MM.1S (cell line): ENCODE data around the gene ITK.

Source experiments
- DNase-seq: peaks from one replicate; pipeline ENCODE4 v3.0.0-alpha.2; 2015
- H2AFZ ChIP-seq: fragments of 300-600 bp; sonication (generic); 2 replicates; pipeline ENCODE4 v1.6.0; 2016; ENCODE audit warnings: antibody characterized with exemption, low read length
- H3F3A ChIP-seq: fragments of 300-600 bp; sonication (generic); 2 replicates; pipeline ENCODE4 v1.6.1; 2016; ENCODE audit warnings: mild to moderate bottlenecking, antibody characterized with exemption, low read length, moderate library complexity, mixed read lengths; ENCODE audit not compliant: insufficient read depth
- H3K27ac ChIP-seq: fragments of 300-600 bp; sonication (generic); 2 replicates; pipeline ENCODE4 v1.5.1; 2016; ENCODE audit warnings: mild to moderate bottlenecking, low read length
- H3K27me3 ChIP-seq: fragments of 300-600 bp; sonication (generic); replicated peaks from 2 replicates; pipeline ENCODE4 v1.6.0; 2016; ENCODE audit warnings: low read length; ENCODE audit not compliant: insufficient read depth
- H3K36me3 ChIP-seq: fragments of 300-600 bp; sonication (generic); replicated peaks from 2 replicates; pipeline ENCODE4 v1.6.1; 2016; ENCODE audit warnings: mild to moderate bottlenecking, low read length, mixed read lengths; ENCODE audit not compliant: insufficient read depth
- H3K4me1 ChIP-seq: fragments of 300-600 bp; sonication (generic); 2 replicates; pipeline ENCODE4 v1.6.1; 2016; ENCODE audit warnings: low read length, mixed read lengths
- H3K4me2 ChIP-seq: fragments of 300-600 bp; sonication (generic); 2 replicates; pipeline ENCODE4 v1.6.0; 2016; ENCODE audit warnings: low read depth, low read length
- H3K4me3 ChIP-seq: fragments of 300-600 bp; sonication (generic); 2 replicates; pipeline ENCODE4 v1.5.1; 2016; ENCODE audit warnings: low read length, mixed read lengths
- H3K79me2 ChIP-seq: fragments of 300-600 bp; sonication (generic); 2 replicates; pipeline ENCODE4 v1.6.1; 2016; ENCODE audit warnings: mixed run types, low read length, mixed read lengths
- H3K9ac ChIP-seq: fragments of 300-600 bp; sonication (generic); 2 replicates; pipeline ENCODE4 v1.6.1; 2016; ENCODE audit warnings: low read length, mixed read lengths
- H3K9me2 ChIP-seq: fragments of 300-600 bp; sonication (generic); replicated peaks from 2 replicates; pipeline ENCODE4 v1.6.1; 2016; ENCODE audit warnings: mild to moderate bottlenecking, low read length, mixed read lengths; ENCODE audit not compliant: insufficient read depth
- H3K9me3 ChIP-seq: fragments of 300-600 bp; sonication (generic); replicated peaks from 2 replicates; pipeline ENCODE4 v1.6.1; 2016; ENCODE audit warnings: mild to moderate bottlenecking, low read length, mixed read lengths; ENCODE audit not compliant: insufficient read depth
- H4K20me1 ChIP-seq: fragments of 300-600 bp; sonication (generic); 2 replicates; pipeline ENCODE4 v1.6.1; 2016; ENCODE audit warnings: mild to moderate bottlenecking, low read length, moderate library complexity, mixed read lengths; ENCODE audit not compliant: insufficient read depth
- CTCF ChIP-seq: fragments of 300-600 bp; sonication (generic); IDR thresholded peaks from 2 replicates; pipeline ENCODE4 v1.5.1; 2016; ENCODE audit warnings: antibody characterized with exemption, low read length, mixed read lengths
- EZH2 ChIP-seq: fragments of 300-600 bp; sonication (generic); optimal IDR thresholded peaks from 2 replicates; pipeline ENCODE3; 2017; ENCODE audit warnings: low read depth, mild to moderate bottlenecking, antibody characterized with exemption, low read length, mixed read lengths
- EZH2phosphoT487 ChIP-seq: fragments of 300-600 bp; sonication (generic); IDR thresholded peaks from 2 replicates; pipeline ENCODE4 v1.6.1; 2018; ENCODE audit warnings: antibody characterized with exemption, low read length

The ITK gene

GRCh38 chr5:157193699-157194424 is 13.2 kb downstream of the ITK start:
- Histone ChIP-seq H3K9me2 (no peaks in the 10 kb centered on the region), H3K4me2 (no peak overlapping the region), H3K27me3 (no peaks in the 10 kb centered on the region), H3K9me3 (no peaks in the 10 kb centered on the region), H3K79me2 (no peaks in the 10 kb centered on the region), H3K4me1 (peaks cover 18% of the 10 kb centered on the region), H4K20me1 (no peaks in the 10 kb centered on the region), H3K27ac (no peak overlapping the region), H3F3A (no peaks in the 10 kb centered on the region), H3K9ac (no peak overlapping the region), H3K4me3 (no peak overlapping the region), H3K36me3 (no peaks in the 10 kb centered on the region), H2AFZ (no peak overlapping the region)
- no peak for DNase-seq
- TF ChIP-seq EZH2phosphoT487, result no peak
- TF ChIP-seq EZH2, result no peak
- no peak for TF ChIP-seq CTCF

- no peak overlapping the region for H3K27ac ChIP-seq
- H3K4me3 ChIP-seq, result no peak overlapping the region
- no peaks in the 10 kb centered on the region for H3K36me3 ChIP-seq
- peaks cover 18% of the 10 kb centered on the region for H3K4me1 ChIP-seq
- H2AFZ ChIP-seq, result no peak overlapping the region
- no peaks in the 10 kb centered on the region for H3K79me2 ChIP-seq
- no peaks in the 10 kb centered on the region for H4K20me1 ChIP-seq
- H3K27me3 ChIP-seq, result no peaks in the 10 kb centered on the region
- no peak overlapping the region for H3K4me2 ChIP-seq
- DNase-seq, result peak; percentile 72
- no peak overlapping the region for H3K9ac ChIP-seq
- H3F3A ChIP-seq, result no peaks in the 10 kb centered on the region
- H3K9me3 ChIP-seq, result no peaks in the 10 kb centered on the region
- no peaks in the 10 kb centered on the region for H3K9me2 ChIP-seq
- TF ChIP-seq CTCF (no peak), EZH2phosphoT487 (no peak), EZH2 (no peak)
Observed at GRCh38 chr5:157196045-157196444, 15.4 kb downstream of the ITK start.

GRCh38 chr5:157197086-157197485 is 16.4 kb downstream of the ITK start:
- H3K27me3 ChIP-seq, result no peaks in the 10 kb centered on the region
- no peak overlapping the region for H3K27ac ChIP-seq
- no peak overlapping the region for H3K9ac ChIP-seq
- no peak for TF ChIP-seq EZH2phosphoT487
- TF ChIP-seq EZH2, result no peak
- no peak overlapping the region for H3K4me2 ChIP-seq
- H3K9me3 ChIP-seq, result no peaks in the 10 kb centered on the region
- H3K9me2 ChIP-seq, result no peaks in the 10 kb centered on the region
- H3F3A ChIP-seq, result no peaks in the 10 kb centered on the region
- DNase-seq, result no peak
- no peak overlapping the region for H3K4me3 ChIP-seq
- no peak overlapping the region for H2AFZ ChIP-seq
- H3K4me1 ChIP-seq, result peaks cover 18% of the 10 kb centered on the region
- no peaks in the 10 kb centered on the region for H4K20me1 ChIP-seq
- H3K36me3 ChIP-seq, result no peaks in the 10 kb centered on the region
- H3K79me2 ChIP-seq, result no peaks in the 10 kb centered on the region
